NOMO-1 treated with dmso at 0.1 percent for 144 hours (cell line): ENCODE results near the gene CD247.

ENCODE experiments used
- DNase-seq: peaks from one replicate; lab custom pipeline; 2025; ENCODE audit not compliant: unreplicated experiment; lab: John Stamatoyannopoulos, UW

The CD247 gene

DNA sequence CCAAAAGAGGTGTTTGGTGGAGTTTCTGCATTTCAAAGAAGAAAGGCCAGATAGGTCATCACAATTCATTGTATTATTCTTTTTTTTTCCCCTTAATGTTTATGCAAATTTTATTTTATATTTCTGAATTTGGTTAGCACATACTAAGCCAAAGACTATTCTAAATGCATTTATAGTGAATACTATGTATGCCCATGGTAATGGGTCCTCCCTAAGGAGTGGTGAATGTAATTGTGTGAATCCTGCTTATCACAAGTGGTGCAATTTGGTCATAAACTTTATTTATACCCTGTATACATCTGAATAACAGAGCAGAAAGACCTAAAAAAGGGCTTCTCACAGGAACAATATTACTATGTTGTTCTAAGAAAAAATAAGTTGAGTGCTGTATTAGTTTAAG, 99.1 kb downstream of the CD247 start:
- no peak for DNase-seq

DNA sequence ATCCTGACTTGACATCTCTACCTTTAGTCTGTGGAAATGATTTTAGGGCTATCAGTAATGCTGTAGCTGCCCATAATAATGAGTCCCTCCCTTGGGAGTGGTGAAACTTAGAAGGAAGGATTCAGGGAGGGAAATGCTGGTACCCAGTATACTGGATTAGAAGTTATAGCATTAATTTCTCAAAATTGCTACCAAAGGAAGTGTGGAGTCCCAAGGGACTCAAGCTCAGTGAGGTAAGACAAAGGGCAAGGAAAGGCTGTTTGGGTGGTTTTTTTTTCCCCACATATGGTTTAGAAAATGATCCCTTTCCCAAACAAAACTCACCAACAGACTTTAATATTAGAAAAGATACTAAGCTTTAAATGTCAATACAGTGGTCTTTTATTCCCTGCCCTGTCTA, 99.9 kb downstream of the CD247 start:
- no peak for DNase-seq

DNA sequence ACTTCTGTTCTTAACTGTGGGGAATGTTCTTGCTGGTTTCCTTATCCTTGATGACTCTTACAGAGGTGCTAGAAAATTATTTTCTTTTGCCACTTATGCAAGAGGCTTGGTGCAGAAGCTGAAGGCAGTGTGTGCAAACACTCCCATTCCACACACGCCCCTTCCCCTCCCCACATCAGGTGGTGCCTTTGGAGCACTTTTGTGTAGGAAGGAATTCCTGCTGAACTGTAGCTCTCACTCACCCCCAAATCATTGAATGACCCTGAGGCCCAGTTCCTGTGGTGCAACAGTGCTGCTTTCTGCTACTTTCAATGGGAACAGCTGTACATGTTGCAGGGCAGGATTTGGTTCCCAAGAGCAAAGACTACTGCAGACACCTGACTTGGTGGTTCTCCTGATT, 101.8 kb downstream of the CD247 start:
- DNase-seq = no peak

DNA sequence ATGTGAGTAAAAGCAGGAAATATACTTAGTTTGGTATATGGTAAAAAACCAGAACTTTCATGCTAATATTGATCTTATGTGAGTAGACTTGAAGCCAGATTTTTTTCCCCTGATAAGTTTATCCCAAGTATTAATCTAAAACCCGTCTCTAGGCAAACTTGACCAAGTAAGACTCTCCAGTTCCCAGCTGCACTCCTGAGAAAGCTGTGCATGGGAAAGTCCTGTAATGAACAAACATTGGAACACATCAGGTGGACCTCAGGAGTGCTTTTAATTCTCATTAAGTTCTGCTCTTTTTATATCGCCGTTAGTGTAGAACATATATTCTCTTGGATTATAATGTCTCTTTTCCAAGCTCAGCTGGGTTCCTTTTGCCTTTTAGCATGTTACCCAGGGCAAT, 105.0 kb downstream of the CD247 start:
- no peak for DNase-seq

DNA sequence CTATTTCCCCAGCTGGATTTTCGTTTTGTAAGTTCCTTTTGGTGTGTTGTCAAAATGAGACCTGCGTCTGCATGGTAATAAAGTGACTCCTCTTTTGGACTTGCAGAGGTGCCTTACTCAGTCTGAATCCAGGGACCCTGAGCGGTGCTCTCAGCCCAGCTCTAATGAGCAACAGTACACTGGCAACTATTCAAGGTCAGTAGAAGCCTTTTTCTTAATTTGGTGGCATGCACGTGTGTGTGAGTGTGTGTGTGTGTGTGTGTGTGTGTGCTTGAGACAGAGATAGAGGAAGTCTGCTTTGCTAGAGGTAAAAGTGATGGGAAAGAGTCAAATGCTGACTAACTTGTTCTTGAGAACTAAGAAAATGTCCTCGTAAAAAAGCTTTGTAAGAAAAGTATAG, 105.4 kb downstream of the CD247 start:
- no peak for DNase-seq

DNA sequence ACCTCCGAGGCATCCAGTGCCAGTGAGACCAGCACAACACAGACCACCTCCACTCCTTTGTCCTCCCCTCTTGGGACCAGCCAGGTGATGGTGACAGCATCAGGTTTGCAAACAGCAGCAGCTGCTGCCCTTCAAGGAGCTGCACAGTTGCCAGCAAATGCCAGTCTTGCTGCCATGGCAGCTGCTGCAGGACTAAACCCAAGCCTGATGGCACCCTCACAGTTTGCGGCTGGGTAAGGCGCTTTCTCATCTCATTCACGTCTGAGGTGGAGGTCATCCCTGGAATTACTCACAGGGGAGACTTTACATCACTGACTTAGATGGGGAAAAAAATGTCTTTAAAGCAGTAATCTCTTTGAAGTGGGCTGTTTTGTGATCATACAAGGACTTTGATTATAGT, 106.3 kb downstream of the CD247 start:
- DNase-seq = no peak

DNA sequence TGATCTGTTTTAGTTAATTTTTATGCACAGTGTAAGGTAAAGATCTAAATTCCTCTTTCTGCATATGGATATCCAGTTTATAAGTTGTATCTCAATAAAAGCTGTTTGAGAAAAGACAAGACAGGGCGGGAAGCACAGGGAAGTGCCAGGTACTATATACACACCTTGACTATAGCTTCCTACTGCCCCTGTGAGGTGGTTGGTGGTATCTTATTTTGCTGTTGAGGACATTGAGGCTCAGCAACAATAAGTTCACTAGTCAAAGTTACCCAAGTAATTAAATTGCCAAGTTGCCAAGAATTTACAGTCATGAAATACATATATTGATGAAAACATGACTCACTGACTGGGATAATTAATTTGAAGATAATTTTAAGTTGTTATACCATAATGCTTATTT, 109.1 kb downstream of the CD247 start:
- no peak for DNase-seq

DNA sequence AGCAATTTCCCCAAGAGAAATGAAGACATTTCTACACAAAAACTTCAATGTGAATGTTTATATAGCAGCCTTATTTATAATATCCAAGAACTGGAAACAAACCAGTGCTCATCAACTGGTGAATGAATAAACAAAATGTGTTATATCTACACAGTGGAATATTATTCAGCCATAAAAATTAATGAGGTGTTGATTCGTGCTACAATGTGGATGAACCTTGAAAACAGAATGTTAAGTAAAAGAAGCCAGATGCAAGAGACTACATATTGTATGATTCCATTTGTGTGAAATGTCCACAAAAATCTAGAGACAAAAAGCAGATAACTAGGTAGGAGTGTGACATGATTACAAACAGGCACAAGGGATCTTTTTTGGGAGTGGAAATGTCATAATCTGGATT, 110.0 kb downstream of the CD247 start:
- DNase-seq = no peak

DNA sequence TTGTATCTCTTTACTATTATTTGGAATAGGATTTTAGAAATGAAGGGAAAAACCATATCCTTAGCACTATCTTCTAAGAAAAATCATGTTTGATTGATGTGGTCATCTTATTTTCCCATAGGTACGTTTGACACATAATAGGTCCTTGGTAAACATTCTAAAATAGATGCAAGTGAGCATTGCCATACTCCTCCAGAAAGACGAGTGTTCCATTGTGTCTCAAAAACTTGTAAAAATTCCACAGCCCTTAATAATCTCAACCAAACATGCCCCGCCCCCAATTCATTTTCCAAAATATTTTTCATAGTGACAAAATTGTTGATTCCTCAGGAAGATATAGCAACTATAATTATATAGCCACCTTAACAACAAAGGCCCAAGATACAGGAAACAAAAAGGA, 113.4 kb downstream of the CD247 start:
- DNase-seq = no peak

DNA sequence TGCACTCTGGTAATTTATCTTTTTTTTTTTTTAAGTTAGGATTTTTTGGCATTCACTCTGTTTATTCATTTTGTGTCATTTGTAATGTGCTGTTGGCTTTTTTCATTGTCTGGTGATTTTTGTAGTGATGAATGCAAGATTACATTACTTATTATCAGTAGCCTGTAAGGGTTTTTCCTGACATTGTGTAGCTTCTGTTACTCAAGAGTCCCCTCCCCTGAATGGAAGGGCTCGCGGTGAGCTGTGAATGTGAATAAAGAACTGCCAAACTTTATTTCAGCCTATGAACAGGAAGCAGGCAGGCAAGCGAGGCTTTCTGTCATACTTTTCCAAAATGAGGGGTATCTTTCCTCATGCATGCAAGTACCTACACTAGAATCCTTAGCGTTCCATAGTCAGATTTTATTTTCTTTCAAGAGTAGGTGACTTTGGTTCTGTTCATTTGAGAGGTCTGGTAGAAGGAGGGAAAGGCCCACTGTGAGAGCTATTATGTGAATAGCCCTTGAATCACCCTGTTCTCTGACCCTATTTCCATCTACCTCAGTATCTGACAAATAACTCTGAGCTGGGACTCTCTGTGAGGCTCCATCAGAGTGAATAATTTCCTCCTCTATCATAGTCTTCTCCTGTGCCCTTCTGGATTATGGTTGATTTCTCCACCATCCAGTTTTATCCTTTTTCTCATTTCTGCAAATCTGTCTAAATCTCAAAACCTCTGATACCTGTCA, 114.0 kb downstream of the CD247 start:
- no peak for DNase-seq

DNA sequence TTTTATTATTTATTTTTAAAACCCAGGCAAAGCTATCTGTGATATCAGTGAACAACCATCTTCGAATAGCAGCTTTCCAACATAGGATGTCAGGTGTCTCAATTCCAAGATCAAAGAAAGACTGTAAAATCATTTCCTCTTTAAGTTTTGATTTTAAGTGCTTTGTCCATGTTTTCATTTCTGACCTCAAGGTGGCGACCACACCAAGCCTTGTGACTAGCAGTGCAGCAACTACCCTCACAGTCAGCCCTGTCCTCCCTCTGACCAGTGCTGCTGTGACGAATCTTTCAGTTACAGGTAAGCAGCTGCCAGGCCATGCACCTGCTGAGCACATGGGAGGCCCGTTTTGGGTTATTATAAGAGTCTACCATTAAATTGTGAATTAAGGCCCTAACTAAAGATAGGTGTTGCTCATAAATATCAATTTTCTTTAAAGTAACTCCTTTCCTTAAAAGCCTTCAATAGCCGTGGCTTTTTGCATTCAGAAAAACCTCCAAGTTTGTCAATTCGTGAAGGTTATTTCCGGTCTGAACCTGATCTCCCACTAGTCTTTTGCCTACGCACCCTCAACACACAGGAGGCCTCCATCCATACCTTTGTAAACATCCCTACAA, 117.0 kb downstream of the CD247 start:
- peak; percentile 11 for DNase-seq

DNA sequence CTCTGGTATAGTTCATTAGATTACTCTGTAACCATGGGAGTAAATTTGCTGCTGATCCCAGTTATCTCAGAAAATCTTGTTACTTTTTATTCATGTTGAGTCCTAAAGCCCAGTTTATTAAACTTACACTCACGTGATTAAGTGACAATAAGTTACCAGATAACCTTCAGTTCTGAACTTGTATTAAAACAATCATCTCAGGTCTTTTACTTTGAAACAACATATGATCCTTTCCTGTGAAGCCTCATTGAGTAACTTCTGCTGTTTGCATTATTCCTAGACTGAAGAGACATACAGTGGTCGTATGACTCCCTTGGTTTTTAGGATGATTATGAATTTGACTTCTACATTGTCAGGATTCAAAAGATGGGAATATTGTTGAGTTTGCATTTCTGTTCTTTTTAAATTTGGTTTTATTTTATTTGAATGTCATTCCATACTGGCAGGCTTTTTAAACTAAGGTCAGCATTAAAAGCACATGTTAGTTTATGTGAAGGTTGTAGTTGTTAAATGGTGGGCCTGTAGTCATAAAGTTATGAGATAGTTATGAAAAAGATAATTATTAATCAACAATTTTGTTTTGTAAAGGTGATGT, 117.9 kb downstream of the CD247 start:
- DNase-seq = no peak

DNA sequence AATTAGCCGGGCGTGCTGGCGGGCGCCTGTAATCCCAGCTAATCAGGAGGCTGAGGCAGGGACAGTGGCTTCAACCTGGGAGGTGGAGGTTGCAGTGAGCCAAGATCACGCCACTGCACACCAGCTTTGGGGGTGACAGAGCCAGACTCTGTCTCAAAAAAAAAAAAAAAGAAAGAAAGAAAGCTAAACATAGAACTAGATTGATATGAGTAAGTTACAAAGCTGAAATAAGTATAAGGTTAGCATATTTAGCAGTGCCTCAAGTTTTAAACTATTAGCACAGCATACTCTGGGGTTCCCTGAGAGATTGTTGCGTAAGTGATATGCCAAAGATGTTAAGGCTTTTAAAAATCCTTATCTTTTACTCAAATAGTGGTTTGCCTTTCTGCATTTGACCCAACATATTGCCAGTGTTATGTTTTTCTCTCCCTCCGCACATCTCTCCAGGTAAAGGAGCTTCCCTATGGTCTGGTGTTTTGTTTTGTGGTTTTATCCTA, 126.1 kb downstream of the CD247 start:
- DNase-seq = no peak

DNA sequence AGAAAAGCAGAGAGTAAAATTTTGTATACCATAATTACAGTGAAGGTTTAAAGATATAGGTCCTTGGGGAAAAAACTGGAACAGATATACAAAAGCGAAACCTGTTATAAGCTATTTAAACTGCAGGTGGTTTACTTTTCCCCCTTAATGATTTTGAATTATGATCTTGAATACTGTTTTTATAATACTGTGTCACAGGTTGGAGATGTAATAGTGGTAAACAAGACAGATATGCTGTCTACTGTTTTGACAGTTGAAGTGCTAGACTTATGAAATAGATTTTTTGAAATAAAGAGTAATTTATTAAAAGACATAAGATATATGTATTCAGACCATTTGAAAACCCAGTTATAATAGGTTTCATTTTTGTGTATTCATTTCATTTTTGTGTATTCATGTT, 129.4 kb downstream of the CD247 start:
- no peak for DNase-seq

DNA sequence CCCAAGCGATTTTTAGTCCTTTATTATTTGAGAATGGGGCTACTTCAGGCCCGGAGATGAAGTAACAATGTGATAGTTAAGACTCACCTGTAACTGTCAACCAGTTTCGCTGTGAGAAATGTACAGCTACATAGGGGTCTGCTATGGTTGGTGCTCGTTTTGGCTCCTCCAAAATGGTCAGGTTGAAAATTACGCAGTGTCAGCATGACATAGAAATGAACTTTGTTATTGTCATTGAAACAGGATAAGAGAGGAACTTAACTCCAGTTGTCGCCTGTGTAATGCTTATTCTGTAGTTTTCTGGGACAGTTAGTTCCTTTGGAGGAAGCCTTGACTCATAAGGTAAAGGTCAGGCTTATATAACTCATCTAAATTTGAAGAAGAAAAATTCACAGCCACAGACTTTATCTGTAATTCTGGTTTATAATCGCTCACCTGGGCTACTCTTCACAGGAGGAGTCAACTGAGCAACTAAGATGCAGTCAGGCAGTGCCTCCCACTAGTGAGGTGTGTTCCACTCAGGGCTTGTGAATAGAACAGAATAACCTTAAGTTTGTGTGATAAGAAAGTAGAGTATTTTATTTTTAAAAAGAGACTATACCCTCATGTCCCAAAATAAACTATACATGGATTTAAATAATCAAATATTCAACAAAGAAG, 130.9 kb downstream of the CD247 start:
- no peak for DNase-seq
